Chondrocyte (in vitro differentiated cells): ENCODE measurements around the gene BACE1. TPM values are rescaled to one million over a fixed set of nuclear protein-coding genes. Genes with fewer than 3 reads are reported as not detected.
"Not testable (repeated sequence)": the region's sequence is repeated elsewhere in the genome, so short reads cannot be mapped to it uniquely, and the experiment has no call there.

Source experiments
- DNase-seq: peaks from one replicate; pipeline ENCODE4 v3.0.0; 2021; ENCODE audit warnings: mixed read lengths, low spot score
- H3K27ac Mint-ChIP-seq: one replicate; pipeline ENCODE4 v1.8.0; 2021; ENCODE audit warnings: mild to moderate bottlenecking, moderate library complexity, mixed read lengths; ENCODE audit not compliant: unreplicated experiment
- H3K27me3 Mint-ChIP-seq: 2 replicates; pipeline ENCODE4 v1.8.0; 2021; ENCODE audit warnings: low read depth, mixed read lengths
- H3K36me3 Mint-ChIP-seq: 2 replicates; pipeline ENCODE4 v1.8.0; 2021; ENCODE audit warnings: low read depth, mixed read lengths
- H3K4me1 Mint-ChIP-seq: 2 replicates; pipeline ENCODE4 v1.8.0; 2021; ENCODE audit warnings: low read depth, mild to moderate bottlenecking, mixed read lengths
- H3K4me3 Mint-ChIP-seq: one replicate; pipeline ENCODE4 v1.8.0; 2021; ENCODE audit warnings: mild to moderate bottlenecking, moderate library complexity, mixed read lengths; ENCODE audit not compliant: unreplicated experiment
- H3K9me3 Mint-ChIP-seq: 2 replicates; pipeline ENCODE4 v1.8.0; 2021; ENCODE audit warnings: low read depth, mixed read lengths
- total RNA-seq: library from RNA; stranded (reverse); gene quantifications from 3 replicates; pipeline ENCODE4 v1.2.1, GENCODE V29; 2021
- TF ChIP-seq, protein P1 (sequence below): fragments of 200-600 bp; sonication (generic); IDR thresholded peaks from 2 replicates; pipeline ENCODE4 v1.5.0; 2021; ENCODE audit warnings: antibody characterized with exemption, mild to moderate bottlenecking, moderate library complexity

The BACE1 gene
- total RNA-seq, 1 donor from 2014 or later: 62.7 TPM

DNA sequence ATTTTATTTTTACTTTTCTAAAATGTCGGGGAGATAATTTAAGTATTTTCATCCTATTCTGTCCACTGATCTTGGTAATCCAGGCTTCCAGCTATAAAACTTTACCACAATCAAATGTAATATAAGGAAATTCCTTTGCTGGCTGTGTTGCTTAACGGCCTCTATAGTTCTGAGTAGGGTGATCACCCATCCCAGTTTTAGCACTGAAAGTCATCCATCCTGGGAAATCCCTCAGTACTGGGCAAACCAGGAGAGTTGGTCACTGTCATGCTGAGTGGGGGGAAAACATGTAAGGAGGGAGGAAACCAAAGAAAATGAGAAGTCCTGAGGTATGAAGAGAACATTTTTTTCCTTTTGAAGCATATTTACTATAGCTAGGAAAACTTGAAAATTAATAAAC, 37.7 kb downstream of the BACE1 start:
- Mint-ChIP-seq H3K27ac (no peak overlapping the region), H3K36me3 (peaks cover 33% of the 10 kb centered on the region), H3K4me1 (peaks cover 30% of the 10 kb centered on the region), H3K9me3 (peaks cover 3% of the 10 kb centered on the region), H3K27me3 (no peaks in the 10 kb centered on the region), H3K4me3 (no peak overlapping the region)
- DNase-seq: no peak
- TF ChIP-seq, protein P1, sequence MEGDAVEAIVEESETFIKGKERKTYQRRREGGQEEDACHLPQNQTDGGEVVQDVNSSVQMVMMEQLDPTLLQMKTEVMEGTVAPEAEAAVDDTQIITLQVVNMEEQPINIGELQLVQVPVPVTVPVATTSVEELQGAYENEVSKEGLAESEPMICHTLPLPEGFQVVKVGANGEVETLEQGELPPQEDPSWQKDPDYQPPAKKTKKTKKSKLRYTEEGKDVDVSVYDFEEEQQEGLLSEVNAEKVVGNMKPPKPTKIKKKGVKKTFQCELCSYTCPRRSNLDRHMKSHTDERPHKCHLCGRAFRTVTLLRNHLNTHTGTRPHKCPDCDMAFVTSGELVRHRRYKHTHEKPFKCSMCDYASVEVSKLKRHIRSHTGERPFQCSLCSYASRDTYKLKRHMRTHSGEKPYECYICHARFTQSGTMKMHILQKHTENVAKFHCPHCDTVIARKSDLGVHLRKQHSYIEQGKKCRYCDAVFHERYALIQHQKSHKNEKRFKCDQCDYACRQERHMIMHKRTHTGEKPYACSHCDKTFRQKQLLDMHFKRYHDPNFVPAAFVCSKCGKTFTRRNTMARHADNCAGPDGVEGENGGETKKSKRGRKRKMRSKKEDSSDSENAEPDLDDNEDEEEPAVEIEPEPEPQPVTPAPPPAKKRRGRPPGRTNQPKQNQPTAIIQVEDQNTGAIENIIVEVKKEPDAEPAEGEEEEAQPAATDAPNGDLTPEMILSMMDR: no peak

DNA sequence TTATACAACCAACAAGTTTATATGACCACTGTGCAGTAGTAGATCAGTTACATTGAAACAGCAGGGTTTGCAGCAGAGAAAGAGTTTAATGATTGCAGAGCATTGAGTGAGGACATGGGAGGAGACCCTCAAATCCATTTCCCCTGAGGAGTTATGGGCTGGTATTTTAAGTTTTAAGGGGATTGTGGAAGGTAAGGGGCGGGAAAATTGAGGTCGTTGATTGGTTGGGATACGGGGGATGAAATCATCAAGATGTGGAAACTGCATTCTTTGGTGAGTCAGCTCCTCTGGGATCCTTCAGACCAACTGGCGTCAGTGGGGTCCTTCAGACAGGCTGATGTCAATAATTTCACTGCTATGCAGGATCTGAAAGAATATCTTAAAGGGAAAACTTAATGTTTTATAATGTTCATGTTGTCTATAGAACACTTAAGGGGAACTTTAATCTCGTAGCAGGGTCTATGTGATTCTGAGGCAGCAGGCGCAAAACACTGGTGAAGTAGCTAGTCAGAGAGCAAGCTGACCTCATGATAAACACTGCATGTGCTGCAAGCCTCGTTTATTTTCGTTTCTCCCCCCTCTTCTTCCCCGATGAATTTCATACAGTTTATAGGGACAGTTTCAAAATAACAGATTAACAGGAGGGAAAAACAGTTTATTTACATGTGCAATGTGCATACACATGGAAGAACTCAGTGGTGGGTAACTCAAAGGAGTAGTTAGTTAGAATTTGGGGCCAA, 42.3 kb downstream of the BACE1 start:
- Mint-ChIP-seq H3K27ac (peak overlapping the region; percentile 64), H3K27me3 (no peaks in the 10 kb centered on the region), H3K4me3 (no peak overlapping the region), H3K36me3 (peaks cover 18% of the 10 kb centered on the region), H3K9me3 (peaks cover 7% of the 10 kb centered on the region), H3K4me1 (peaks cover 9% of the 10 kb centered on the region)
- no peak for DNase-seq
- TF ChIP-seq, protein P1: no peak

DNA sequence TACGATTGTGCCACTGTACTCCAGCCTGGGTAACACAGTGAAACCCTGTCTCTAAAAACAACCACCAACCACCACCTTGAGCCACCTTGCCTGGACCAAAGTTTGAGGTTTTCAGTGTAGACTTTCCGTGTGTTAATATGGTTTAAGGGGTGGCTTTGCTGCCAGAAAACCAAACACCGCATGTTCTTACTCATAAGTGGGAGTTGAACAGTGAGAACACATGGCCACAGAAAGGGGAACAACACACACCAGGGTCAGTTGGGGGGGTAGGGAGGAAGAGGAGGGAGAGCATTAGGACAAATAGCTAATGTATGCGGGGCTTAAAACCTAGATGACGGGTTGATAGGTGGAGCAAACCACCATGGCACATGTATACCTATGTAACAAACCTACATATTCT, 43.9 kb downstream of the BACE1 start:
- DNase-seq, H3K9me3 Mint-ChIP-seq, H3K4me3 Mint-ChIP-seq, H3K27ac Mint-ChIP-seq, H3K27me3 Mint-ChIP-seq, H3K4me1 Mint-ChIP-seq: not testable (repeated sequence)
- peaks cover 19% of the 10 kb centered on the region for H3K36me3 Mint-ChIP-seq

- Mint-ChIP-seq H3K36me3 (peaks cover 21% of the 10 kb centered on the region), H3K27ac (no peak overlapping the region), H3K27me3 (no peaks in the 10 kb centered on the region), H3K9me3 (peaks cover 7% of the 10 kb centered on the region), H3K4me1 (peaks cover 9% of the 10 kb centered on the region), H3K4me3 (no peak overlapping the region)
- no peak for DNase-seq
- TF ChIP-seq, protein P1: no peak
Measured at GRCh38 chr11:117271208-117271607, 44.8 kb downstream of the BACE1 start.

DNA sequence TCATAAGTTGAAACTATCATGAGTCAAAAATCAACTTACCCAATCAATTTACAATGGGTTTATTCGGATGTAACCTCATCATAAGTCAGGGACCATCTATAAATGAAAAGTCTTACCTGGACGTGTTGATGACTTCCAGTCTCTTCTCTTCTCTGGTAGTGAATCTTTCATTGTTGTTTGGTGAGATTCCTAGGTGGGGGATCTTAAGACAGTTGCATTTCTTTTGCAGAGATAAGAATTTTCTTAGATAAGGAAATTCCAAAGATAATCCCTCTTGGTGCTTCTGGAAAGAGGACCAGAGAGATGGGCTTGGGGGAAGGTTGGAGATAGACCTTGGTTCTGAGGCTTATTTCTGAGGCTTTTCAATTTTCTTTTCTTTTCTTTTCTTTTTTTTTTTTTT, 46.2 kb downstream of the BACE1 start:
- peaks cover 9% of the 10 kb centered on the region for H3K4me1 Mint-ChIP-seq
- peaks cover 13% of the 10 kb centered on the region for H3K36me3 Mint-ChIP-seq
- peaks cover 7% of the 10 kb centered on the region for H3K9me3 Mint-ChIP-seq
- DNase-seq: no peak
- H3K27ac Mint-ChIP-seq: no peak overlapping the region
- TF ChIP-seq, protein P1: no peak
- no peaks in the 10 kb centered on the region for H3K27me3 Mint-ChIP-seq
- no peak overlapping the region for H3K4me3 Mint-ChIP-seq

- DNase-seq: no peak
- H3K4me3 Mint-ChIP-seq: no peak overlapping the region
- H3K36me3 Mint-ChIP-seq: peaks cover 10% of the 10 kb centered on the region
- no peak overlapping the region for H3K27ac Mint-ChIP-seq
- no peaks in the 10 kb centered on the region for H3K27me3 Mint-ChIP-seq
- H3K4me1 Mint-ChIP-seq: no peaks in the 10 kb centered on the region
- TF ChIP-seq, protein P1: no peak
- no peaks in the 10 kb centered on the region for H3K9me3 Mint-ChIP-seq
Measured at GRCh38 chr11:117265745-117266144, 50.3 kb downstream of the BACE1 start.

DNA sequence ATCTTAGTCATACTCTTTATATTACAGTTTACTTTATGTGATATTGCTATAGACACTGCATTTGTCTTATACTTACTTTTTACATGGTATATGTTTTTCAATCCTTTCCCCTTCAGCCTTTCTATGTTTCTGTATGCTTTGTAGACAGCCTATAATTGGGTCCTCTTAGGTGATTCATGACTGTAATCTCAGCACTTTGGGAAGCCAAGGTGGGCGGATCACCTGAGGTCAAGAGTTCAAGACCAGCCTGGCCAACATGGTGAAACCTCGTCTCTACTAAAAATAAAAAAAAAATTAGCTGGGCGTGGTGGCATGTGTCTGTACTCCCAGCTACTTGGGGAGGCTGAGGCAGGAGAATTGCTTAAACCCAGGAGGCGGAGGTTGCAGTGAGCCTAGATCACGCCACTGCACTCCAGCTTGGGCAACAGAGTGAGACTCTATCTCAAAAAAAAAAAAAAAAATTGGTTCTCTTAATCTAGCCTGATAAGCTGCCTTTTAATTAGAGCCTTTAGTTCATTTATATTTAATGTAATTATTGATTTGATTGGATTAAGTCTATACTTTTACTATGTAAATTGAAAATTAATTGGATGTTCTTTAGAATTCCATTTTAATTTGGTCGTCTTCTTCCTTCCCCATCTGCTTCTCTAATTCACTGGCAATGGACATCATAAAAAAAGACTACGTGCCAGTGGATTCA, 51.3 kb downstream of the BACE1 start:
- not testable (repeated sequence) for DNase-seq

More for the DNA sequence above, 51.3 kb downstream of the BACE1 start:
- H3K9me3 Mint-ChIP-seq, H3K27me3 Mint-ChIP-seq, H3K27ac Mint-ChIP-seq, H3K4me3 Mint-ChIP-seq, H3K4me1 Mint-ChIP-seq: not testable (repeated sequence)
- H3K36me3 Mint-ChIP-seq: peaks cover 13% of the 10 kb centered on the region
